Keratinocyte (primary cell): ENCODE results near the gene TEN1. TPM values are rescaled to one million over a fixed set of nuclear protein-coding genes. Genes with fewer than 3 reads are reported as not detected.

Source experiments
- DNase-seq: peaks from one replicate; pipeline ENCODE4 v3.0.0-alpha.2; 2011; ENCODE audit warnings: low read depth, missing footprints, low spot score
- FAIRE-seq: peaks from 2 replicates; lab custom pipeline; 2011; peaks lifted over from hg19 to GRCh38; lab: Jason Lieb, UNC
- H2AFZ ChIP-seq: 2 replicates; pipeline ENCODE4 v1.6.0; 2012; ENCODE audit warnings: low read length, control low read depth, inconsistent platforms; ENCODE audit not compliant: control insufficient read depth
- H3K27ac ChIP-seq: 2 replicates; pipeline ENCODE4 v1.5.1; 2011; ENCODE audit warnings: low read length; ENCODE audit not compliant: control insufficient read depth, insufficient read depth
- H3K27me3 ChIP-seq: 3 replicates; pipeline ENCODE4 v1.6.0; 2011; ENCODE audit warnings: low read length; ENCODE audit not compliant: control insufficient read depth, insufficient read depth; ENCODE audit errors: extremely low read depth
- H3K36me3 ChIP-seq, 2 experiments: 2 replicates in 1 of 2; 3 replicates in 1 of 2; pipeline ENCODE4 v1.5.1; 2011; ENCODE audit warnings: low read length in 2 of 2, mild to moderate bottlenecking in 1 of 2; ENCODE audit not compliant: control insufficient read depth in 2 of 2, insufficient read depth in 2 of 2; ENCODE audit errors: extremely low read depth in 1 of 2
- H3K4me1 ChIP-seq: 3 replicates; pipeline ENCODE4 v1.5.1; 2011; ENCODE audit warnings: low read length; ENCODE audit not compliant: control insufficient read depth, insufficient read depth; ENCODE audit errors: extremely low read depth
- H3K4me2 ChIP-seq: 3 replicates; pipeline ENCODE4 v1.6.0; 2011; ENCODE audit warnings: low read depth, low read length; ENCODE audit not compliant: control insufficient read depth, insufficient read depth; ENCODE audit errors: extremely low read depth
- H3K4me3 ChIP-seq, 3 experiments: fragments of 200-600 bp in 1 of 3; sonication (generic) in 1 of 3; 2 replicates in 2 of 3; 3 replicates in 1 of 3; pipeline ENCODE4 v1.5.1; 2011 to 2016; ENCODE audit warnings: low read length in 3 of 3, mild to moderate bottlenecking in 3 of 3, control low read depth in 2 of 3, inconsistent platforms in 1 of 3, low read depth in 1 of 3, mixed read lengths in 1 of 3, mixed run types in 1 of 3, moderate library complexity in 1 of 3; ENCODE audit not compliant: control insufficient read depth in 2 of 3, insufficient read depth in 2 of 3; ENCODE audit errors: extremely low read depth in 1 of 3
- H3K79me2 ChIP-seq: 2 replicates; pipeline ENCODE4 v1.6.0; 2012; ENCODE audit warnings: low read length; ENCODE audit not compliant: control insufficient read depth, insufficient read depth
- H3K9ac ChIP-seq: 3 replicates; pipeline ENCODE4 v1.6.0; 2011; ENCODE audit warnings: low read length; ENCODE audit not compliant: control insufficient read depth, insufficient read depth; ENCODE audit errors: extremely low read depth
- H3K9me1 ChIP-seq: 3 replicates; pipeline ENCODE4 v1.6.0; 2011; ENCODE audit warnings: low read length; ENCODE audit not compliant: control insufficient read depth, insufficient read depth; ENCODE audit errors: extremely low read depth
- H3K9me3 ChIP-seq: 2 replicates; pipeline ENCODE4 v1.5.1; 2012; ENCODE audit warnings: low read depth, low read length; ENCODE audit not compliant: control insufficient read depth
- H4K20me1 ChIP-seq: 3 replicates; pipeline ENCODE4 v1.6.0; 2011; ENCODE audit warnings: low read length; ENCODE audit not compliant: control insufficient read depth, insufficient read depth; ENCODE audit errors: extremely low read depth
- EZH2 ChIP-seq: IDR thresholded peaks from one replicate; pipeline ENCODE4 v1.6.1; 2012; ENCODE audit warnings: inconsistent platforms, mild to moderate bottlenecking, low read length, moderate library complexity
- dilution Hi-C: fragments of 300-500 bp; cut with MboI; formaldehyde crosslinking; loops from one replicate; pipeline ENCODE4 v1.7.0; 2020; ENCODE audit warnings: low sequenced_read_pairs; ENCODE audit not compliant: extremely low pct_ligation_motif_present
- polyA plus RNA-seq, 5 experiments: library from polyadenylated mRNA; depleted of rRNA in 3 of 5; stranded (reverse) in 3 of 5; stranded (forward) in 1 of 5; unstranded in 1 of 5; fragments of >200 nt; gene quantifications; 1 replicate in 1 of 5; 2 replicates in 3 of 5; 3 replicates in 1 of 5; pipeline versions ENCODE4 v1.2.1 to v1.2.3, GENCODE V29; 2011 to 2012; ENCODE audit warnings: missing spikeins in 2 of 5, low read depth in 1 of 5, low replicate concordance in 1 of 5
- TF ChIP-seq, protein P1 (sequence below), 3 experiments: IDR thresholded peaks in 1 of 3; conservative IDR thresholded peaks in 1 of 3; optimal IDR thresholded peaks in 1 of 3; 2 replicates in 2 of 3; 3 replicates in 1 of 3; pipeline versions ENCODE3 to v1.5.1; 2011; ENCODE audit warnings: low read length in 3 of 3, mild to moderate bottlenecking in 3 of 3, moderate library complexity in 2 of 3, control low read depth in 1 of 3, inconsistent platforms in 1 of 3; ENCODE audit not compliant: insufficient read depth in 2 of 3; ENCODE audit errors: extremely low read depth in 1 of 3

TEN1 gene
- polyA plus RNA-seq, 1 donor (not counting 4 experiments of a cell fraction or from before 2014, with no cell fraction given): 11.7 TPM

DNA sequence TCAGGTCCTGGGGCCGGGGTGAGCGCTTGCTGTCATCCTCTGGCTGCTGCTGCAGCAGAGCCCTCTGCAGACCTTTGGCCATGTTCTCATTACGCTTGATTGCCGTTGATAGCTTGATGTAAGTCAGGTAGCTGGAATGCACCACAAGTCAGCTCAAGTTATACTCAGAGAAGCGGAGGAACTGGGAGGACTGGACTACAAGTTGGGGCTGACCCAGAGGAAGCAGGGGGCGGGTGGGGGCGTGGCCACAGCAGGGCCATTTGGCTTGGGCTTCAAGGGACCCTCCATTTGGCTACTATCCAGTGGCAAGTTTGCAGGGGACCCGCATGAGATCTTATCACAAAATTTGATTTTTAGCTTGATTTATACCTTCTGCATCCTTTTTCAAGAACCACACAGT lies 67.0 kb downstream of the TEN1 start:
- TF ChIP-seq, protein P1, sequence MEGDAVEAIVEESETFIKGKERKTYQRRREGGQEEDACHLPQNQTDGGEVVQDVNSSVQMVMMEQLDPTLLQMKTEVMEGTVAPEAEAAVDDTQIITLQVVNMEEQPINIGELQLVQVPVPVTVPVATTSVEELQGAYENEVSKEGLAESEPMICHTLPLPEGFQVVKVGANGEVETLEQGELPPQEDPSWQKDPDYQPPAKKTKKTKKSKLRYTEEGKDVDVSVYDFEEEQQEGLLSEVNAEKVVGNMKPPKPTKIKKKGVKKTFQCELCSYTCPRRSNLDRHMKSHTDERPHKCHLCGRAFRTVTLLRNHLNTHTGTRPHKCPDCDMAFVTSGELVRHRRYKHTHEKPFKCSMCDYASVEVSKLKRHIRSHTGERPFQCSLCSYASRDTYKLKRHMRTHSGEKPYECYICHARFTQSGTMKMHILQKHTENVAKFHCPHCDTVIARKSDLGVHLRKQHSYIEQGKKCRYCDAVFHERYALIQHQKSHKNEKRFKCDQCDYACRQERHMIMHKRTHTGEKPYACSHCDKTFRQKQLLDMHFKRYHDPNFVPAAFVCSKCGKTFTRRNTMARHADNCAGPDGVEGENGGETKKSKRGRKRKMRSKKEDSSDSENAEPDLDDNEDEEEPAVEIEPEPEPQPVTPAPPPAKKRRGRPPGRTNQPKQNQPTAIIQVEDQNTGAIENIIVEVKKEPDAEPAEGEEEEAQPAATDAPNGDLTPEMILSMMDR (optimal IDR thresholded peaks at IDR 0.05 in 1 of 3, IDR thresholded peaks at IDR 0.05 in 1 of 3, conservative IDR thresholded peaks at IDR 0.05 in 1 of 3; ENCODE audit: extremely low read depth in 1 of 3, insufficient read depth in 2 of 3, low read length in 3 of 3): no peak
- no peak for TF ChIP-seq EZH2
- no peak overlapping the region for H2AFZ ChIP-seq
- H4K20me1 ChIP-seq: no peaks in the 10 kb centered on the region
- H3K4me1 ChIP-seq: peaks cover under 1% of the 10 kb centered on the region
- no peaks in the 10 kb centered on the region for H3K79me2 ChIP-seq
- no peak overlapping the region for H3K4me2 ChIP-seq
- H3K9me3 ChIP-seq: no peaks in the 10 kb centered on the region
- no peak overlapping the region for H3K27ac ChIP-seq
- no peak overlapping the region for H3K4me3 ChIP-seq
- no peaks in the 10 kb centered on the region for H3K27me3 ChIP-seq
- dilution Hi-C loops: no loop called here
- FAIRE-seq (no peak), DNase-seq (no peak)
- peaks cover 46 to 73% of the 10 kb centered on the region in 2 experiments for H3K36me3 ChIP-seq
- no peak overlapping the region for H3K9ac ChIP-seq
- no peaks in the 10 kb centered on the region for H3K9me1 ChIP-seq

DNA sequence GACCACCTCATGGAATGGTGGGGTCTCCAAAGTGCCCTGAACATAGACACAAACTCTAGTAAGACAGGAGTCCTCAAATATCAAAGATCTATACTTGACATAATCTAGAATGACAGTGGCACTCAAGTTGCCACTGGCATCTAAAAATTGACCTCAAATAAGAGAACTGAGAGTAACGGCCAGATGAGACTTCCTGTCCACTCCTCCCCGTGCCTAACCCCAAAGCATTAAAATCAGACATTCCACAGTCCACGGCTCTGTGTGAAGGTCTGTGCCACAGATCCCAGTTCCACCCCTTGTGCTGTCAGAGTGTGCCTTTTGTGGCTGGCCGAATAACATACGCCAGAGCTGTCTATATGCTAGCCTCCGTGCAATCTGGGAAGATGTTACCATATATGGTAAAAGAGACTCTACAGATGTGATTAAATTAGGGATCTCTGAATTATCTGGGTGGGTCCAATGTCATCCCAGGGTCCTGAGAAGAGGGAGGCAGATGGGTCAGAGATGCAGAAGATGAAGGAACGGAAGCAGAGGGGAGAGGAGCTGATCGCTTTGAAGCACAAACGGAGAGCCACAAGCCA lies 69.1 kb downstream of the TEN1 start:
- FAIRE-seq (no peak), DNase-seq (no peak)
- Histone ChIP-seq H3K4me3 (no peak overlapping the region), H3K9me1 (peaks cover 1% of the 10 kb centered on the region), H3K9me3 (no peaks in the 10 kb centered on the region), H3K79me2 (peaks cover 5% of the 10 kb centered on the region), H3K9ac (no peak overlapping the region), H3K27me3 (no peaks in the 10 kb centered on the region), H2AFZ (no peak overlapping the region), H3K4me2 (no peak overlapping the region), H3K4me1 (peaks cover 10% of the 10 kb centered on the region), H3K27ac (no peak overlapping the region), H4K20me1 (no peaks in the 10 kb centered on the region), H3K36me3 (peaks cover 36 to 66% of the 10 kb centered on the region in 2 experiments)
- no peak for TF ChIP-seq EZH2
- TF ChIP-seq, protein P1 (optimal IDR thresholded peaks at IDR 0.05 in 1 of 3, IDR thresholded peaks at IDR 0.05 in 1 of 3, conservative IDR thresholded peaks at IDR 0.05 in 1 of 3; ENCODE audit: extremely low read depth in 1 of 3, insufficient read depth in 2 of 3, low read length in 3 of 3): no peak
- dilution Hi-C loops: no loop called here
